SU-DHL-6 (cell line): Measurements from ENCODE around the gene ACAT2.
"Not testable (repeated sequence)": the region's sequence is repeated elsewhere in the genome, so short reads cannot be mapped to it uniquely, and the experiment has no call there.

Experiments used
- H2AFZ ChIP-seq: fragments of 200-600 bp; sonication (generic); 2 replicates; pipeline ENCODE4 v1.6.1; 2014; ENCODE audit warnings: low read depth, mild to moderate bottlenecking, moderate library complexity, mixed read lengths, antibody characterized with exemption, low read length; ENCODE audit not compliant: severe bottlenecking
- H3F3A ChIP-seq: fragments of 200-600 bp; shearing (Covaris generic); 2 replicates; pipeline ENCODE4 v1.6.0; 2016; ENCODE audit warnings: antibody characterized with exemption, mild to moderate bottlenecking; ENCODE audit not compliant: insufficient read depth
- H3K27ac ChIP-seq: fragments of 200-600 bp; sonication (generic); 2 replicates; pipeline ENCODE4 v1.5.1; 2016; ENCODE audit warnings: low read depth, mild to moderate bottlenecking, low read length, moderate library complexity, mixed read lengths
- H3K27me3 ChIP-seq: fragments of 200-600 bp; sonication (generic), shearing (Covaris generic); 2 replicates; pipeline ENCODE4 v1.6.0; 2014; ENCODE audit warnings: mild to moderate bottlenecking, low read length
- H3K36me3 ChIP-seq: fragments of 200-600 bp; sonication (generic); 2 replicates; pipeline ENCODE4 v1.6.1; 2014; ENCODE audit warnings: mild to moderate bottlenecking, low read length, mixed read lengths
- H3K4me2 ChIP-seq: fragments of 300-600, 200-600 bp; shearing (Covaris generic), sonication (generic); 2 replicates; pipeline ENCODE4 v1.6.0; 2014; ENCODE audit warnings: low read length, low read depth, mild to moderate bottlenecking; ENCODE audit not compliant: poor library complexity, severe bottlenecking
- H3K4me3 ChIP-seq: fragments of 200-600 bp; sonication (generic); 2 replicates; pipeline ENCODE4 v1.5.1; 2014; ENCODE audit warnings: antibody characterized with exemption, low read length, mild to moderate bottlenecking, mixed read lengths; ENCODE audit not compliant: insufficient read depth, poor library complexity, severe bottlenecking
- H3K79me2 ChIP-seq: fragments of 200-600 bp; sonication (generic); 2 replicates; pipeline ENCODE4 v1.6.1; 2014; ENCODE audit warnings: mild to moderate bottlenecking, low read length, moderate library complexity; ENCODE audit not compliant: insufficient read depth
- H3K9ac ChIP-seq: fragments of 200-600 bp; sonication (generic); 2 replicates; pipeline ENCODE4 v1.7.0; 2014; ENCODE audit warnings: mild to moderate bottlenecking, low read length
- H3K9me2 ChIP-seq: fragments of 200-600 bp; sonication (generic); replicated peaks from 2 replicates; pipeline ENCODE4 v1.6.1; 2014; ENCODE audit warnings: low read length; ENCODE audit not compliant: insufficient read depth
- H3K9me3 ChIP-seq: fragments of 200-600 bp; sonication (generic); 2 replicates; pipeline ENCODE4 v1.6.1; 2014; ENCODE audit warnings: low read length, mixed read lengths; ENCODE audit not compliant: insufficient read depth
- H4K20me1 ChIP-seq: fragments of 200-600 bp; sonication (generic); 2 replicates; pipeline ENCODE4 v1.6.1; 2014; ENCODE audit warnings: low read depth, mild to moderate bottlenecking, antibody characterized with exemption, low read length, moderate library complexity, mixed read lengths
- EZH2phosphoT487 ChIP-seq: fragments of 200-600 bp; sonication (generic), shearing (Covaris generic); conservative IDR thresholded peaks from 2 replicates; pipeline ENCODE4 v1.6.1; 2018; ENCODE audit warnings: mild to moderate bottlenecking, antibody characterized with exemption, low read length, moderate library complexity, mixed read lengths
- TF ChIP-seq, protein P1 (sequence below): fragments of 200-600 bp; sonication (generic); IDR thresholded peaks from one replicate; pipeline ENCODE4 v1.5.1; 2017; ENCODE audit warnings: antibody characterized with exemption, mild to moderate bottlenecking, low read length, moderate library complexity; ENCODE audit not compliant: insufficient read depth, poor library complexity, severe bottlenecking

ACAT2 gene

GRCh38 chr6:159722655-159723054 is 39.2 kb upstream of the ACAT2 start:
- Histone ChIP-seq H3K27ac (peak overlapping the region; percentile 33; the same call in 1 of the 2 replicates), H2AFZ (no peak overlapping the region), H3K79me2 (peaks cover 58% of the 10 kb centered on the region), H3K27me3 (no peaks in the 10 kb centered on the region), H3K36me3 (no peaks in the 10 kb centered on the region), H3K9me3 (no peaks in the 10 kb centered on the region), H3K9me2 (no peaks in the 10 kb centered on the region), H3F3A (no peaks in the 10 kb centered on the region; the same call in 1 of the 2 replicates), H3K4me3 (no peak overlapping the region), H3K4me2 (no peak overlapping the region), H4K20me1 (no peaks in the 10 kb centered on the region), H3K9ac (no peak overlapping the region)
- TF ChIP-seq, protein P1, sequence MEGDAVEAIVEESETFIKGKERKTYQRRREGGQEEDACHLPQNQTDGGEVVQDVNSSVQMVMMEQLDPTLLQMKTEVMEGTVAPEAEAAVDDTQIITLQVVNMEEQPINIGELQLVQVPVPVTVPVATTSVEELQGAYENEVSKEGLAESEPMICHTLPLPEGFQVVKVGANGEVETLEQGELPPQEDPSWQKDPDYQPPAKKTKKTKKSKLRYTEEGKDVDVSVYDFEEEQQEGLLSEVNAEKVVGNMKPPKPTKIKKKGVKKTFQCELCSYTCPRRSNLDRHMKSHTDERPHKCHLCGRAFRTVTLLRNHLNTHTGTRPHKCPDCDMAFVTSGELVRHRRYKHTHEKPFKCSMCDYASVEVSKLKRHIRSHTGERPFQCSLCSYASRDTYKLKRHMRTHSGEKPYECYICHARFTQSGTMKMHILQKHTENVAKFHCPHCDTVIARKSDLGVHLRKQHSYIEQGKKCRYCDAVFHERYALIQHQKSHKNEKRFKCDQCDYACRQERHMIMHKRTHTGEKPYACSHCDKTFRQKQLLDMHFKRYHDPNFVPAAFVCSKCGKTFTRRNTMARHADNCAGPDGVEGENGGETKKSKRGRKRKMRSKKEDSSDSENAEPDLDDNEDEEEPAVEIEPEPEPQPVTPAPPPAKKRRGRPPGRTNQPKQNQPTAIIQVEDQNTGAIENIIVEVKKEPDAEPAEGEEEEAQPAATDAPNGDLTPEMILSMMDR = no peak
- TF ChIP-seq EZH2phosphoT487 = no peak

DNA sequence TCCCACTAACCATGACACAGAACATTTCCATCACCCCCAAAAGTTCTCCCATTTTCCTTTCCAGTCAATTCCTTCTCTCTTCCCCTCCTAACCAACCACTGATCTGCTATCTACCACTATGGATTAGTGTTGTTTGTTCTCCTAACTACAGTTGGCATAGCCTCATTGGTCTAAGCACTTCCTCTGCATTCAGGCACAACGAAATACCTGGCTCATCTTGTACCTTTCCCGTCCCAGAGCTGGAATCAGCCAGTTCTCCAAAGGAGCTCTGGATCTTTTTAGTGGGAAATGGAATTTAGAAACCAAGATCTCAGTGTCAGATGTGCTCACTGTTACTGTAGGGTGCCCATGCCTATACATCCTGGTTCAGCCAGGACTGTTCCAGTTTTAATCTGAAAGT is 38.6 kb upstream of the ACAT2 start:
- Histone ChIP-seq H2AFZ (no peak overlapping the region), H4K20me1 (0 out of 2 replicates have a peak, but pooled peaks cover 3% of the 10 kb centered on the region), H3F3A (no peaks in the 10 kb centered on the region; the same call in 1 of the 2 replicates), H3K4me3 (no peak overlapping the region), H3K27ac (no peak overlapping the region), H3K27me3 (no peaks in the 10 kb centered on the region), H3K36me3 (peaks cover 3% of the 10 kb centered on the region; the same call in 1 of the 2 replicates), H3K9me2 (no peaks in the 10 kb centered on the region), H3K4me2 (no peak overlapping the region), H3K9me3 (no peaks in the 10 kb centered on the region), H3K79me2 (peaks cover 61% of the 10 kb centered on the region), H3K9ac (no peak overlapping the region)
- TF ChIP-seq EZH2phosphoT487 = no peak
- TF ChIP-seq, protein P1 = no peak

- H3K9me3 ChIP-seq = no peaks in the 10 kb centered on the region
- peaks cover 16% of the 10 kb centered on the region for H4K20me1 ChIP-seq
- no peak overlapping the region for H2AFZ ChIP-seq
- no peak overlapping the region for H3K27ac ChIP-seq
- no peaks in the 10 kb centered on the region for H3K9me2 ChIP-seq
- H3K9ac ChIP-seq = peak overlapping the region; percentile 16; the same call in 1 of the 2 replicates
- peaks cover 76% of the 10 kb centered on the region for H3K79me2 ChIP-seq
- no peak overlapping the region for H3K4me3 ChIP-seq
- peaks cover 13% of the 10 kb centered on the region; the same call in 1 of the 2 replicates for H3K36me3 ChIP-seq
- H3K4me2 ChIP-seq = peak overlapping the region; percentile 95
- H3K27me3 ChIP-seq = no peaks in the 10 kb centered on the region
- no peak for TF ChIP-seq EZH2phosphoT487
- TF ChIP-seq, protein P1 = no peak
- no peaks in the 10 kb centered on the region; the same call in 1 of the 2 replicates for H3F3A ChIP-seq
Observed at GRCh38 chr6:159724778-159725177, 37.1 kb upstream of the ACAT2 start.

GRCh38 chr6:159725208-159725607 is 36.6 kb upstream of the ACAT2 start:
- H3K9me3 ChIP-seq, H3K27me3 ChIP-seq, H3K27ac ChIP-seq, H2AFZ ChIP-seq, H3K9me2 ChIP-seq, H3F3A ChIP-seq: not testable (repeated sequence)
- H3K4me2 ChIP-seq = peak overlapping the region; percentile 95
- peak overlapping the region; percentile 16; the same call in 1 of the 2 replicates for H3K9ac ChIP-seq
- peak overlapping the region; percentile 82 for H3K4me3 ChIP-seq
- peaks cover 20% of the 10 kb centered on the region for H4K20me1 ChIP-seq
- peaks cover 79% of the 10 kb centered on the region for H3K79me2 ChIP-seq
- H3K36me3 ChIP-seq = peaks cover 13% of the 10 kb centered on the region; the same call in 1 of the 2 replicates
